Coronary artery (tissue), 2 donors: ENCODE measurements around the gene PLAC1.
A peak's percentile ranks its signal among the peaks of the same experiment; 100 is the strongest.

Experiments
- DNase-seq: peaks from one replicate; pipeline ENCODE4 v3.0.0-alpha.2; 2017; ENCODE audit warnings: low spot score
- H3K27ac ChIP-seq, 2 donors: fragments of 200-600 bp; sonication (generic); one replicate each; pipeline ENCODE4 v1.5.1; 2016 to 2019
- H3K4me3 ChIP-seq: fragments of 200-600 bp; sonication (generic); 2 replicates; pipeline ENCODE4 v1.5.1; 2016; ENCODE audit warnings: mild to moderate bottlenecking, moderate library complexity
- TF ChIP-seq, protein P1 (sequence below): fragments of 200-600 bp; sonication (generic); IDR thresholded peaks from one replicate; pipeline ENCODE4 v1.5.1; 2019; ENCODE audit warnings: antibody characterized with exemption

The PLAC1 gene

DNA sequence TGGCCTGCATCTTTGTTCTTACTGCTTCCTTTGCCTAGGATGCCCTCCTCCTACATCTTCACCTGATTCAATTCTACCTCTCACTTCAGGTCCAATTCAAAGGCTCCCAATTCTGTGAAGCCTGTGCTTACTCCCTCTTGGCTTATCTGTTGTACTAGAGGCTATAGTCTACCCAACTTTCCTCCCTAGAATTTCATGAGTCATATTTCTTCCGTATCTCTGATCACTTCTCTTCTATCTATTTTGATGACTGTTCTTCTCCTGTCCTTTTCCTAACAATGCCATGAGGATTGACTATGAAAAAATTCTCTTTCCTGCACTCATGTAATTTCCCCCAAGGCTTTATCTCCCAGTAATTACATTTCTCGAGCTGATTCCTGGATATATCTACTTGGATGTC is 96.3 kb downstream of the PLAC1 start:
- TF ChIP-seq, protein P1, sequence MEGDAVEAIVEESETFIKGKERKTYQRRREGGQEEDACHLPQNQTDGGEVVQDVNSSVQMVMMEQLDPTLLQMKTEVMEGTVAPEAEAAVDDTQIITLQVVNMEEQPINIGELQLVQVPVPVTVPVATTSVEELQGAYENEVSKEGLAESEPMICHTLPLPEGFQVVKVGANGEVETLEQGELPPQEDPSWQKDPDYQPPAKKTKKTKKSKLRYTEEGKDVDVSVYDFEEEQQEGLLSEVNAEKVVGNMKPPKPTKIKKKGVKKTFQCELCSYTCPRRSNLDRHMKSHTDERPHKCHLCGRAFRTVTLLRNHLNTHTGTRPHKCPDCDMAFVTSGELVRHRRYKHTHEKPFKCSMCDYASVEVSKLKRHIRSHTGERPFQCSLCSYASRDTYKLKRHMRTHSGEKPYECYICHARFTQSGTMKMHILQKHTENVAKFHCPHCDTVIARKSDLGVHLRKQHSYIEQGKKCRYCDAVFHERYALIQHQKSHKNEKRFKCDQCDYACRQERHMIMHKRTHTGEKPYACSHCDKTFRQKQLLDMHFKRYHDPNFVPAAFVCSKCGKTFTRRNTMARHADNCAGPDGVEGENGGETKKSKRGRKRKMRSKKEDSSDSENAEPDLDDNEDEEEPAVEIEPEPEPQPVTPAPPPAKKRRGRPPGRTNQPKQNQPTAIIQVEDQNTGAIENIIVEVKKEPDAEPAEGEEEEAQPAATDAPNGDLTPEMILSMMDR = no peak
- no peak overlapping the region for H3K4me3 ChIP-seq
- no peak for DNase-seq
- no peak overlapping the region for H3K27ac ChIP-seq

DNA sequence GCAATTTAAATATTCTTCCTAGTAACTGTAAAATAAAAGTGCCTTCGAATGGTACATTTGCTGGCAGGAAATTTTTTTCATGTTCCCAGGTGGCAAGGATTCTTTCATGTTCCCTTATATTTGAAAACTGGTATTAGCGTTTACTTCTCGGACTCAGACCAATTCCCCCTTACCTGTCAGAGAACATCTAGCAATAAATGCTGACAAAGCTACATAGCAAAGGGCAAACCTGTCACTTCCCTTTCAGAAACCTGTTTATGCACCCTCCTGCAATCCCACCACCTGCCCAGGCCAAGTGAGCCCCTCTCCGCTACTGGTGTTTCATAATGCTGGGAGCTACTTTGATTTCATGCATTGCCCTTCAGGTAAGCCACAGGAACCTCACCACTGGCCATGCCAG is 100.1 kb downstream of the PLAC1 start:
- no peak for DNase-seq
- H3K4me3 ChIP-seq = no peak overlapping the region
- TF ChIP-seq, protein P1 = no peak
- H3K27ac ChIP-seq = no peak overlapping the region

DNA sequence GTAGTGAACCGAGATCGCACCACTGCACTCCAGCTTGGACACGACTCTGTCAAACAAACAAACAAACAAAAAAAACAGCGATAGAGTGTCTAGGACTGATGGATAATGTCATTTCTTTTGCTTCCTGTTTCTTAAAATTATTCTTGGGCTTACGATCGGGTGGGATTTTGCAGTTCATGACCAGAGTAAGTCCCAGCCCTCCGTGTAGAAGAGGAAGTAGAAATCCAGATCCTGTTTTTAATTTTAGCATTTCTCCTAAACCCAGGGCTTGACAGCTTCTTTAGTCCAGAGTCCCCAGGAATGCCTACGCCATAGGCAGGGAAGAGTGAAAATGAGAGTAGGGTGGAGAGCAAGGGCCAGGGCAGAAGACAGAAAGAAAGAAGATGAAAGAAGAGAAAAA is 104.0 kb downstream of the PLAC1 start:
- TF ChIP-seq, protein P1 = no peak
- no peak for DNase-seq
- H3K27ac ChIP-seq = no peak overlapping the region
- no peak overlapping the region for H3K4me3 ChIP-seq

DNA sequence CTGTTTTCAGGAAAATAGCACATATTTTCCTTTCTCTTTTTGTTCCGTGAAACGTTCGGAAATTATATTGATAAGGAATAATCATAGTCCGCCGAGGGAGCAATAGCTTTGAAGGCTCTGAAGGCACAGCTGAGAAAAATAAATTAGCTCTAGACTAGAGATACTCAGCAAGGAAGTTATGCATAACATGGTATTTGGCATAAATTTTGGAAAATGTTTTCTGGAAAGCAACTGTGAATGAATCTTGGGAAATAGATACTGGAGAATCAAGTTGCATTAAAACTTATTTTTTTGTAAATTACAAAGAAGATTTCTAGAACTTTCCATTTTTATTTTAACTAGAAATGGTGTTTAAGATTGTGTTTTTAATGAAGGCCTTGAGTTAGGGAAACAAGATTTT is 105.9 kb downstream of the PLAC1 start:
- DNase-seq = no peak
- H3K27ac ChIP-seq = no peak overlapping the region

DNA sequence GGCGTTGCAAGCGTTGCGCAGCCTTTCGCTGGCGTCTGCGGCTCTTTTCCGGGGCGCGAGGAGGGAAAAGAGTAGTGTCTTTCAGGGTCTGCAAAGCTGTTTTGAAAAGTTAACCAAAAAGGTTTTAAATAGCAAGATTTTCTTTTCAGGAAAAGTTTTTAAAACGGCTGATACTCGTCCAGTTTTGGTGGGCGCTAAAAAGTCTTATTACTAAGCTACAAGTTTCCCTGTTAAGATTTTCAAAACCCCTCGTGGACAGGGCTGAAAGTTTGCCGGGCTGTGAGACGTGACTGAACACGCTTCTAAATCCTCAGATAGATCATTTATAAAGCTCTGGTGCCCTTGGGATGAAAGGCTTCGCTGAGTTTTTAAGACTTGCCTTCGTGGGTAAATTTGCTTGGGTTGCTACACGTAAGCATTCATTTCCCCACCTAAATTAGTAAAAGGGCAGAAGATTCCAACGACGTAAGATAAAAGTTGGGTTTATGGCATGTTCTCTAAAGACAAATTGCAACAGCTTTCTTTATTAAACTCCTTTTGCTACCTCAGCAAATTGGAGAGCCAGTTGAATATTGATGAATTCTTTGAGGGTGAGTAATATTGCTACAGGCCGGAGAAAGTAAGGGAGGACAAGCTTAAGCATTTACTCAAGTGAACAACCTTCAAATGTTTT is 106.8 kb downstream of the PLAC1 start:
- TF ChIP-seq, protein P1 = no peak
- no peak for DNase-seq
- Histone ChIP-seq H3K27ac (no peak overlapping the region), H3K4me3 (peak overlapping the region; percentile 67)

More for the DNA sequence above, 105.9 kb downstream of the PLAC1 start:
- TF ChIP-seq, protein P1 = no peak
- no peak overlapping the region for H3K4me3 ChIP-seq

DNA sequence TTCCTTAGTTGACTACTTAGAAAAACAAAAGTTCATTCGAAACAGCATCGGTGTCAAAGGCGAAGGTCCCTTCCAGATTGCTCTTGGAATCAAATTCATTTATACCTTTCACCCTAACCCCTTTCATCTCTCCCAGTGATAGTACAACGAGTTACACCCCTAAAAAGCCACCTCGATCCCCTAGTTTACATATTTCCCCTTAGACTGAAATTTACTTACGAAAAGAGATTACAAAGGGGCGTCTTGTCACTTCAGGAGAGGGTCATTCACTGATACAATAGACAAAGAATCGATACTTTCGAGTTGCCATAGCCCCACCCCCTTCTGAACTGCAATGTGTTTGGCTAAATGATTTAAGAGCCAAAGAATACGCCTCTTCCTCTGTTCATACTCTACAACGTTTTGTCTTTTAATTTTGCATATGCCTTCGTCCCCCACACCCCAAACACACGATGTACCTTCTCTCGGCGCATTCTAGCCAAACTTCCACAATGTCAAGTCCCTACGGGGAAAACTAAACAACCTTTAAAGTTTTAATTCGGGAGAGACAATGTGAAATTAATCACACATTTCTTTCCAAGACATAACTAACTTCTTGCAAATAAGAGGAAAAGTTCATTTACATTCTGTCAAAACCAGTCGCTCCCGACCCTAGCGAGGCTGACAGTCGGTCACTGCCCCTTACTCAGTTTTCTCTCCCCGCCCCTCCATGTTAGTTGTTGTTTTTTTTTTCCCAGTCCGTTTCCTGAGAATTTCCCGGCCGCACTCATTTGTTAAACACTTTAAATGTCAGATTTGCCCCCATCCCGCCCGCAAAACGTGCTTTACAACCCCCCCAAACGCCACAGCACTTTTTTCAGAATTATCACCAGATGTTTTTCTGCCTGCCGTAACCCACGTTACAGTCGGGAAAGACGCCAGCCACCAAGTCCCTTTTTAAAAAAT is 109.7 kb downstream of the PLAC1 start:
- no peak for DNase-seq
- TF ChIP-seq, protein P1 = no peak
- Histone ChIP-seq H3K27ac (peak overlapping the region in 1 of 2 donors; percentile 69), H3K4me3 (peak overlapping the region; percentile 67)
